ENCODE results near the gene HMGXB3. TPM values are rescaled to one million over a fixed set of nuclear protein-coding genes. Genes with fewer than 3 reads are reported as not detected.

Gene HMGXB3
- total and polyA plus RNA-seq, 2 of the 13 experiments (the other 11 are each of a cell fraction or from before 2014, with no cell fraction given) = 18.8 to 23.8 TPM

GRCh38 chr5:150016537-150016936 is 16.0 kb downstream of the HMGXB3 start (continued):
- TF ChIP-seq ZNF883 (CRISPR knock-in tag; IDR thresholded peaks at IDR 0.05; ENCODE audit: not compliant biosample characterization) (no peak), CAMTA2 (CRISPR knock-in tag; IDR thresholded peaks at IDR 0.05; ENCODE audit: borderline replicate concordance) (no peak)

- Histone ChIP-seq H2AFZ (ENCODE audit: low read length) (no peak overlapping the region), H3K79me2 (ENCODE audit: insufficient read depth, low read length) (peaks cover 4% of the 10 kb centered on the region), H3K9me3 (ENCODE audit: low read length) (peaks cover 8% of the 10 kb centered on the region; the same call in 1 of the 2 replicates), H3K27ac (ENCODE audit: extremely low read length, insufficient read depth, low read length) (no peak overlapping the region), H3K4me3 (replicated peaks in 1 of 3; ENCODE audit: insufficient read depth in 1 of 3, low read depth in 2 of 3, low read length in 3 of 3) (no peak overlapping the region), H3K27me3 (ENCODE audit: control insufficient read depth in 1 of 2, insufficient read depth in 2 of 2, low read length in 2 of 2) (no peaks in the 10 kb centered on the region), H3K36me3 (replicated peaks in 1 of 2; ENCODE audit: control insufficient read depth in 1 of 2, insufficient read depth in 2 of 2, low read length in 2 of 2) (peaks cover 38 to 83% of the 10 kb centered on the region in 2 experiments), H3K4me1 (ENCODE audit: insufficient read depth, low read length) (peaks cover 22% of the 10 kb centered on the region), H3K4me2 (ENCODE audit: low read depth, low read length) (no peak overlapping the region), H3K9ac (ENCODE audit: insufficient read depth, low read depth, low read length) (no peak overlapping the region), H4K20me1 (ENCODE audit: insufficient read depth, low read length) (no peaks in the 10 kb centered on the region)
- intact Hi-C loops (cut with micrococcal nuclease; ENCODE audit: unreplicated experiment) (no loop called here), in situ Hi-C loops (cut with HindIII; ENCODE audit: extremely low pct_ligation_motif_present, low pct_unique_long_range_greater_than_20kb) (no loop called here)
- WGBS (ENCODE audit: low lambda C conversion rate) = 90% methylated on average over 6 of the region's 6 CpGs
- ATAC-seq (no peak), FAIRE-seq (no peak), DNase-seq (ENCODE audit: low spot score) (no peak)
- TF ChIP-seq ZNF20 (CRISPR knock-in tag; IDR thresholded peaks at IDR 0.05) (no peak), XRCC5 (optimal IDR thresholded peaks at IDR 0.05; ENCODE audit: low read length) (no peak), RARA (CRISPR knock-in tag; IDR thresholded peaks at IDR 0.05) (no peak), ZNF180 (CRISPR knock-in tag; IDR thresholded peaks at IDR 0.05; ENCODE audit: borderline replicate concordance, low read depth) (no peak), ZNF713 (CRISPR knock-in tag; IDR thresholded peaks at IDR 0.05) (no peak), E2F2 (CRISPR knock-in tag; IDR thresholded peaks at IDR 0.05; ENCODE audit: borderline replicate concordance) (no peak)
- BruUV-seq (replicated peaks) = no TSS peak
- ChIA-PET POLR2A (interaction anchor here (1.4 kb wide), 1 partner anchor 9 kb away, joined by 6 read pairs; no protein-coding TSS in a partner anchor), CTCF (ENCODE audit: low intra/inter-chr PET ratio, low total read pairs) (no interaction called here)
Observed at GRCh38 chr5:150017226-150018005, 16.9 kb downstream of the HMGXB3 start.
